Neural cell (in vitro differentiated cells): ENCODE data around the gene FHAD1. TPM values are rescaled to one million over a fixed set of nuclear protein-coding genes. Genes with fewer than 3 reads are reported as not detected.

Experiments
- H2AFZ ChIP-seq: fragments of 200-600, 300-800 bp; sonication (generic), shearing (Covaris generic); 2 replicates; pipeline ENCODE4 v1.6.0; 2014; ENCODE audit warnings: low read depth, mild to moderate bottlenecking, antibody characterized with exemption, low read length, moderate library complexity
- H3F3A ChIP-seq: fragments of 200-600 bp; shearing (Covaris generic); 2 replicates; pipeline ENCODE4 v1.6.1; 2016; ENCODE audit warnings: mild to moderate bottlenecking, moderate library complexity, mixed read lengths, antibody characterized with exemption, low read length; ENCODE audit not compliant: insufficient read depth, poor library complexity, severe bottlenecking
- H3K27ac ChIP-seq: fragments of 200-600, 300-800 bp; sonication (generic), shearing (Covaris generic); 2 replicates; pipeline ENCODE4 v1.5.1; 2014; ENCODE audit warnings: mild to moderate bottlenecking, low read length, moderate library complexity
- H3K27me3 ChIP-seq: fragments of 300-800, 200-600 bp; sonication (generic), shearing (Covaris generic); 2 replicates; pipeline ENCODE4 v1.6.0; 2014; ENCODE audit warnings: mild to moderate bottlenecking, low read depth, low read length, moderate library complexity; ENCODE audit not compliant: insufficient read depth
- H3K36me3 ChIP-seq: fragments of 300-800, 200-600 bp; sonication (generic), shearing (Covaris generic); 2 replicates; pipeline ENCODE4 v1.5.1; 2014; ENCODE audit warnings: mild to moderate bottlenecking, antibody characterized with exemption, low read length, moderate library complexity; ENCODE audit not compliant: insufficient read depth
- H3K4me2 ChIP-seq: fragments of 300-800, 200-600 bp; sonication (generic), shearing (Covaris generic); 2 replicates; pipeline ENCODE4 v1.6.0; 2014; ENCODE audit warnings: mild to moderate bottlenecking, low read length
- H3K4me3 ChIP-seq: fragments of 300-800, 200-600 bp; sonication (generic), shearing (Covaris generic); 2 replicates; pipeline ENCODE4 v1.5.1; 2014; ENCODE audit warnings: mild to moderate bottlenecking, low read length, moderate library complexity
- H3K79me2 ChIP-seq: fragments of 200-600 bp; shearing (Covaris generic); replicated peaks from 2 replicates; pipeline ENCODE4 v1.6.0; 2014; ENCODE audit warnings: mild to moderate bottlenecking, low read length, moderate library complexity; ENCODE audit not compliant: insufficient read depth
- H3K9ac ChIP-seq: fragments of 300-800, 200-600 bp; sonication (generic), shearing (Covaris generic); 2 replicates; pipeline ENCODE4 v1.6.1; 2016; ENCODE audit warnings: mild to moderate bottlenecking, low read length, mixed read lengths
- H3K9me2 ChIP-seq: fragments of 200-600 bp; shearing (Covaris generic); 2 replicates; pipeline ENCODE4 v1.6.1; 2016; ENCODE audit warnings: mild to moderate bottlenecking, low read length, mixed read lengths; ENCODE audit not compliant: insufficient read depth
- H3K9me3 ChIP-seq: fragments of 200-600, 300-800 bp; sonication (generic), shearing (Covaris generic); 2 replicates; pipeline ENCODE4 v1.6.1; 2016; ENCODE audit warnings: mild to moderate bottlenecking, mixed run types, low read length, moderate library complexity, mixed read lengths
- H4K20me1 ChIP-seq: fragments of 200-600 bp; shearing (Covaris generic); 2 replicates; pipeline ENCODE4 v1.6.1; 2016; ENCODE audit warnings: mild to moderate bottlenecking, mixed run types; ENCODE audit not compliant: insufficient read depth
- CTCF ChIP-seq: fragments of 450-650 bp; IDR thresholded peaks from 2 replicates; pipeline ENCODE4 v1.5.1; 2014; ENCODE audit warnings: antibody characterized with exemption, mild to moderate bottlenecking, moderate library complexity; ENCODE audit not compliant: poor library complexity, severe bottlenecking
- EP300 ChIP-seq: fragments of 450-650 bp; conservative IDR thresholded peaks from 2 replicates; pipeline ENCODE4 v1.6.1; 2014; ENCODE audit warnings: antibody characterized with exemption, mild to moderate bottlenecking, moderate library complexity; ENCODE audit not compliant: poor library complexity, severe bottlenecking
- EZH2 ChIP-seq: fragments of 200-600, 300-800 bp; shearing (Covaris generic), sonication (generic); IDR thresholded peaks from 2 replicates; pipeline ENCODE4 v1.6.1; 2014; ENCODE audit warnings: antibody characterized with exemption, low read length, borderline replicate concordance, mild to moderate bottlenecking; ENCODE audit not compliant: insufficient read depth, poor library complexity, severe bottlenecking
- MXI1 ChIP-seq: fragments of 450-650 bp; conservative IDR thresholded peaks from 2 replicates; pipeline ENCODE4 v1.6.1; 2014; ENCODE audit warnings: antibody characterized with exemption, mild to moderate bottlenecking; ENCODE audit not compliant: poor library complexity, severe bottlenecking
- POLR2AphosphoS5 ChIP-seq: IDR thresholded peaks from 2 replicates; pipeline ENCODE4 v1.6.1; 2012
- RAD21 ChIP-seq: fragments of 450-650 bp; conservative IDR thresholded peaks from 2 replicates; pipeline ENCODE4 v1.6.1; 2014; ENCODE audit warnings: antibody characterized with exemption, mild to moderate bottlenecking, moderate library complexity
- REST ChIP-seq: IDR thresholded peaks from 2 replicates; pipeline ENCODE4 v1.6.1; 2012; ENCODE audit warnings: borderline replicate concordance
- SMC3 ChIP-seq: fragments of 450-650 bp; conservative IDR thresholded peaks from 2 replicates; pipeline ENCODE4 v1.6.1; 2014; ENCODE audit warnings: antibody characterized with exemption, mild to moderate bottlenecking, moderate library complexity; ENCODE audit not compliant: poor library complexity
- TAF1 ChIP-seq: IDR thresholded peaks from 2 replicates; pipeline ENCODE4 v1.6.1; 2012; ENCODE audit warnings: low read depth
- polyA plus RNA-seq: library from polyadenylated mRNA; depleted of rRNA; stranded (reverse); fragments of >200 nt; gene quantifications from 2 replicates; pipeline ENCODE4 v1.2.3, GENCODE V29; 2014

The FHAD1 gene
- polyA plus RNA-seq, 1 donor from 2014 or later: 0.46 TPM

- Histone ChIP-seq H3K27me3 (no peaks in the 10 kb centered on the region), H3F3A (no peaks in the 10 kb centered on the region), H4K20me1 (no peaks in the 10 kb centered on the region), H3K9me2 (no peaks in the 10 kb centered on the region), H3K79me2 (no peaks in the 10 kb centered on the region), H3K9me3 (no peaks in the 10 kb centered on the region), H2AFZ (no peak overlapping the region), H3K4me3 (no peak overlapping the region), H3K36me3 (no peaks in the 10 kb centered on the region), H3K27ac (no peak overlapping the region), H3K4me2 (no peak overlapping the region), H3K9ac (no peak overlapping the region)
- TF ChIP-seq RAD21 (no peak), POLR2AphosphoS5 (no peak), EZH2 (no peak), TAF1 (no peak), CTCF (no peak), EP300 (no peak), REST (no peak), SMC3 (no peak), MXI1 (no peak)
Observed at GRCh38 chr1:15217654-15218053, 29.4 kb upstream of the FHAD1 start.

GRCh38 chr1:15218287-15219279 lies 28.4 kb upstream of the FHAD1 start:
- no peaks in the 10 kb centered on the region for H3F3A ChIP-seq
- no peaks in the 10 kb centered on the region for H3K27me3 ChIP-seq
- H3K9me2 ChIP-seq: no peaks in the 10 kb centered on the region
- H2AFZ ChIP-seq: no peak overlapping the region
- H3K4me2 ChIP-seq: no peak overlapping the region
- no peaks in the 10 kb centered on the region for H3K9me3 ChIP-seq
- H3K9ac ChIP-seq: no peak overlapping the region
- no peaks in the 10 kb centered on the region for H3K36me3 ChIP-seq
- no peak overlapping the region for H3K4me3 ChIP-seq
- no peaks in the 10 kb centered on the region for H4K20me1 ChIP-seq
- H3K79me2 ChIP-seq: no peaks in the 10 kb centered on the region
- no peak overlapping the region for H3K27ac ChIP-seq
- TF ChIP-seq EP300 (no peak), CTCF (no peak), MXI1 (no peak), SMC3 (no peak), TAF1 (no peak), EZH2 (no peak), POLR2AphosphoS5 (no peak), RAD21 (no peak), REST (no peak)
